HEK293T (cell line): ENCODE measurements around the gene GBE1.

Source experiments
- CTCF ChIA-PET: fragments of 350-600 bp; formaldehyde crosslinking; extraction: SDS; loops from one replicate; lab custom pipeline; 2021; ENCODE audit warnings: antibody characterized with exemption, inconsistent platforms; lab: Yijun Ruan, JAX
- POLR2A ChIA-PET: fragments of 350-600 bp; formaldehyde crosslinking; extraction: SDS; loops from one replicate; lab custom pipeline; 2020; ENCODE audit warnings: antibody characterized with exemption, inconsistent platforms; lab: Yijun Ruan, JAX
- DNase-seq: peaks from one replicate; pipeline ENCODE4 v3.0.0; 2012; ENCODE audit warnings: mixed read lengths; ENCODE audit errors: extremely low spot score
- ARNT ChIP-seq: fragments of 450-650 bp; IDR thresholded peaks from 2 replicates; pipeline ENCODE4 v1.6.1; 2017; ENCODE audit warnings: mild to moderate bottlenecking
- BHLHE40 ChIP-seq: fragments of 450-650 bp; IDR thresholded peaks from 2 replicates; pipeline ENCODE4 v1.6.1; 2016; ENCODE audit warnings: mild to moderate bottlenecking, moderate library complexity, borderline replicate concordance
- CTBP1 ChIP-seq: fragments of 450-650 bp; IDR thresholded peaks from 2 replicates; pipeline ENCODE4 v1.6.1; 2016; ENCODE audit warnings: borderline replicate concordance
- ELF4 ChIP-seq: fragments of 450-650 bp; IDR thresholded peaks from 2 replicates; pipeline ENCODE4 v1.6.1; 2017; ENCODE audit warnings: antibody characterized with exemption
- FOXA1 ChIP-seq: fragments of 450-650 bp; IDR thresholded peaks from 2 replicates; pipeline ENCODE4 v1.6.1; 2016; ENCODE audit warnings: mild to moderate bottlenecking
- FOXK2 ChIP-seq: fragments of 450-650 bp; IDR thresholded peaks from 2 replicates; pipeline ENCODE4 v1.6.1; 2016; ENCODE audit warnings: mild to moderate bottlenecking
- FOXM1 ChIP-seq: fragments of 450-650 bp; IDR thresholded peaks from 2 replicates; pipeline ENCODE4 v1.6.1; 2017; ENCODE audit warnings: mild to moderate bottlenecking, borderline replicate concordance
- HDGF ChIP-seq: fragments of 450-650 bp; IDR thresholded peaks from 2 replicates; pipeline ENCODE4 v1.6.1; 2017; ENCODE audit warnings: antibody characterized with exemption, borderline replicate concordance
- L3MBTL2 ChIP-seq: fragments of 450-650 bp; conservative IDR thresholded peaks from 2 replicates; pipeline ENCODE4 v1.6.1; 2016; ENCODE audit warnings: mild to moderate bottlenecking
- LEF1 ChIP-seq: fragments of 450-650 bp; IDR thresholded peaks from 2 replicates; pipeline ENCODE4 v1.6.1; 2017; ENCODE audit warnings: mild to moderate bottlenecking, borderline replicate concordance
- NFRKB ChIP-seq: fragments of 450-650 bp; IDR thresholded peaks from 2 replicates; pipeline ENCODE4 v1.6.1; 2016; ENCODE audit warnings: mild to moderate bottlenecking, moderate library complexity
- PKNOX1 ChIP-seq: fragments of 450-650 bp; IDR thresholded peaks from 2 replicates; pipeline ENCODE4 v1.6.1; 2016
- SP1 ChIP-seq: fragments of 450-650 bp; IDR thresholded peaks from 2 replicates; pipeline ENCODE4 v1.6.1; 2017
- SUZ12 ChIP-seq: fragments of 450-650 bp; IDR thresholded peaks from 2 replicates; pipeline ENCODE4 v1.6.1; 2016; ENCODE audit warnings: mild to moderate bottlenecking
- TARDBP ChIP-seq: fragments of 450-650 bp; IDR thresholded peaks from 2 replicates; pipeline ENCODE4 v1.6.1; 2016
- ZNF384 ChIP-seq: fragments of 450-650 bp; IDR thresholded peaks from 2 replicates; pipeline ENCODE4 v1.6.1; 2016

Gene GBE1

DNA sequence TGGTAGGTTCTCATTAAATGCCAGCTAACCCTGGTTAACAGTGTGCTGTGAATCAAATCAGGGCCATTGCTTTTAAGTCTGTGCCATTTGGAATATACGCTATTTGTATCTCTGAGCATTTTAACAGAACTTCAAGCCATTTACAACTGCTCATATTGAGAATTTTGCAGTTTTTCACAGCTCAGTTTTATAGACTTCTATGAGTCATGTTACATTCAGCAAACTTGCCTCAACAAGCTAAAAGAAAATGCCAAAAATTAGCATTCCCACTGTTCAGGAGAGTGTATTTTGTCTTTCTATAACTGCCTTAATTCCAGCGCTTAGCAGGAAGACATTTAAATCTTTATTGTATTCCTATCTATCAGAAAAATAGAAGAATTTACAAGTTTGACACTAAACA is 196.4 kb downstream of the GBE1 start:
- TF ChIP-seq L3MBTL2 (no peak), NFRKB (no peak), HDGF (no peak), PKNOX1 (no peak), ELF4 (no peak), ARNT (no peak), FOXK2 (no peak), BHLHE40 (no peak), CTBP1 (no peak), TARDBP (no peak), LEF1 (no peak), FOXM1 (no peak)
- DNase-seq = no peak
- ChIA-PET POLR2A (no interaction called here), CTCF (no interaction called here)

GRCh38 chr3:81558106-81558505 is 203.3 kb downstream of the GBE1 start:
- TF ChIP-seq LEF1 (no peak), CTBP1 (no peak), L3MBTL2 (no peak), SP1 (no peak), ZNF384 (no peak), PKNOX1 (no peak), FOXA1 (no peak), ARNT (no peak), FOXK2 (no peak), TARDBP (no peak), ELF4 (no peak), FOXM1 (no peak), BHLHE40 (no peak), HDGF (no peak), SUZ12 (no peak), NFRKB (no peak)
- ChIA-PET POLR2A (no interaction called here), CTCF (no interaction called here)
- no peak for DNase-seq

DNA sequence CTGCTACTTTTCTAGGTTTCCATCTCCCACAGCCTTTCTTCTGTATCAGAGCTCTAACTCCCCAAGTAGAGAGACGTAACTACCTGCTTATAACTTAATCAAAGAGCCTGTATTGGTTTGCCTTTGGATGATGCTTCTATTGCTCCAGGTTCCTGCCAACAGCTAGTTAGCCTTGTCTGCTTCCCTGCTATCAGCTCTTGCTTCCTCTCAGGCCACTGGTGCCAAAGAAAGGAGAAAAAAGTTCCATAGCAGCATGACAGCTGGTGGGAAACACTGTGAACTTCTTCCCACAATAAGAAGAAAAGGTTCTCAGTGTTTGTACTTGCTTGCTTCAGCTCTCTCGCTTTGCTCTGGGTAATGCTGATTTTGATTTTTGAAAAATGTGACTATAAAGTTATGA is 206.6 kb downstream of the GBE1 start:
- CTCF ChIA-PET = no interaction called here
- POLR2A ChIA-PET = no interaction called here
- no peak for DNase-seq
- no peak for TF ChIP-seq NFRKB
- no peak for TF ChIP-seq ZNF384
- no peak for TF ChIP-seq PKNOX1
- no peak for TF ChIP-seq HDGF
- TF ChIP-seq LEF1 = no peak
- no peak for TF ChIP-seq BHLHE40
- TF ChIP-seq SUZ12 = no peak

DNA sequence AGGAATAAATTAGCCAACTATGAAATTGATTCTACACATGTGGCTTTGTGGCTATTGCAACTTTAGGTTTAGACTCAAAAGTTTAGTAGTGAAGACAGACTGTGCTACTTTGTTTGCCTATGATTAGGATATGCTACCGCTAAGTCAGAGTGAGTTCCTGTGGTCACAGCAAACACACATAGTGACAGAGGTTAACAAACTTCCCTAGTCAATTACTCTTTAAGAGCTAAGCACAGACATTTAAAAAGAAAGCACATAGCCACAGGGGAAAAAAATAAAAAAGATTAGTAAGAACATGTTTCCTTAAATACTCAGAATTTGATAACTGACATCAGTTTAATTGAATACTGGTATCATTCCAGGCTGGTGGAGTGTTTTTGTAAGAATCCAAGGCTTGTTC is 207.1 kb downstream of the GBE1 start:
- ChIA-PET CTCF (no interaction called here), POLR2A (no interaction called here)
- no peak for DNase-seq
- no peak for TF ChIP-seq HDGF
- no peak for TF ChIP-seq SP1
- no peak for TF ChIP-seq NFRKB
- no peak for TF ChIP-seq PKNOX1
- TF ChIP-seq ARNT = no peak
- no peak for TF ChIP-seq FOXM1
- TF ChIP-seq ZNF384 = no peak
- TF ChIP-seq L3MBTL2 = no peak
- no peak for TF ChIP-seq SUZ12
- no peak for TF ChIP-seq BHLHE40
- TF ChIP-seq LEF1 = no peak

- CTCF ChIA-PET = no interaction called here
- POLR2A ChIA-PET = no interaction called here
- no peak for DNase-seq
- TF ChIP-seq PKNOX1 (no peak), BHLHE40 (no peak)
These were observed 211.0 kb downstream of the GBE1 start for GRCh38 chr3:81550415-81550814.

DNA sequence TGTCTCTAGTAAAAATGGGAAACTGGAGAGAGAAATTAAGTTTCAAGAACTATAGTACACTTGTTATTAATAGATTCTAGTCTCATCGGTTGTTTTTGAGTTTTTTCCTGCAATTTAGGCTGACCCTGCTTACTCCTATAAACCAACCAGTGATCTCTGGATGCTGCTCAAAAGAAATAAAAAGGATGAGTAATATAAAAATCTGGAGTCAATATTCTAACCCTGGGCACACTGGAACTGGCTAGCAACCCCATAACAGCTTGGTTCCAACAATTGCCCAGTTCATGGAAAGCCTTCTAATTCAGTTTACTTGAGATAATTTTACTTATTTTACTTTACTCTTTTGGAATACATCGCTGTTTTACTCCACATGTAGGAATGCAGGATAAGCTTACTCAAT is 211.6 kb downstream of the GBE1 start:
- POLR2A ChIA-PET = no interaction called here
- no peak for TF ChIP-seq HDGF
- no peak for TF ChIP-seq NFRKB
- TF ChIP-seq PKNOX1 = no peak
- TF ChIP-seq BHLHE40 = no peak
- no peak for TF ChIP-seq L3MBTL2
- no peak for TF ChIP-seq ZNF384
- TF ChIP-seq SP1 = no peak
- TF ChIP-seq ARNT = no peak
- CTCF ChIA-PET = no interaction called here
- no peak for DNase-seq
